GM12878 (cell line): ENCODE results near the gene ERO1B. TPM values are rescaled to one million over a fixed set of nuclear protein-coding genes. Genes with fewer than 3 reads are reported as not detected.
A peak's percentile ranks its signal among the peaks of the same experiment; 100 is the strongest.

Source experiments
- CREM ChIP-seq: IDR thresholded peaks from 2 replicates; pipeline ENCODE4 v1.6.1; 2014; ENCODE audit warnings: antibody characterized with exemption, low read depth
- EED ChIP-seq: sonication (generic); IDR thresholded peaks from 2 replicates; pipeline ENCODE4 v1.6.1; 2016; ENCODE audit warnings: antibody characterized with exemption, low read depth
- ETV6 ChIP-seq, 2 experiments: fragments of 450-650 bp in 1 of 2; IDR thresholded peaks in 1 of 2; conservative IDR thresholded peaks in 1 of 2; 2 replicates each; pipeline ENCODE4 v1.6.1; 2014; ENCODE audit warnings: antibody characterized with exemption in 1 of 2, borderline replicate concordance in 1 of 2, low read depth in 1 of 2, mild to moderate bottlenecking in 1 of 2, moderate library complexity in 1 of 2
- JUNB ChIP-seq: IDR thresholded peaks from 2 replicates; pipeline ENCODE4 v1.6.1; 2016; ENCODE audit warnings: antibody characterized with exemption, mild to moderate bottlenecking
- MEF2B ChIP-seq: fragments of 450-650 bp; IDR thresholded peaks from 2 replicates; pipeline ENCODE4 v1.6.1; 2018; ENCODE audit warnings: mild to moderate bottlenecking, moderate library complexity; ENCODE audit not compliant: partially characterized antibody, poor library complexity, severe bottlenecking
- MTA3 ChIP-seq: IDR thresholded peaks from 2 replicates; pipeline ENCODE4 v1.6.1; 2012; ENCODE audit warnings: low read length, inconsistent platforms, borderline replicate concordance
- MYC ChIP-seq: IDR thresholded peaks from 2 replicates; pipeline ENCODE4 v1.6.1; 2011; ENCODE audit warnings: mild to moderate bottlenecking, low read length, moderate library complexity, inconsistent platforms; ENCODE audit not compliant: insufficient read depth, insufficient replicate concordance, insufficient read length, severe bottlenecking
- NFIC ChIP-seq: IDR thresholded peaks from 2 replicates; pipeline ENCODE4 v1.6.1; 2012; ENCODE audit warnings: low read depth, mild to moderate bottlenecking, inconsistent platforms, low read length, moderate library complexity
- NFYA ChIP-seq: IDR thresholded peaks from 2 replicates; pipeline ENCODE4 v1.6.1; 2011; ENCODE audit warnings: low read depth, mild to moderate bottlenecking, low read length, improper control_type of control experiment, borderline replicate concordance
- RUNX3 ChIP-seq: IDR thresholded peaks from 2 replicates; pipeline ENCODE4 v1.6.1; 2012; ENCODE audit warnings: low read length, inconsistent platforms
- USF2 ChIP-seq: IDR thresholded peaks from 2 replicates; pipeline ENCODE4 v1.6.1; 2011; ENCODE audit warnings: low read depth, low read length, improper control_type of control experiment, borderline replicate concordance
- ZNF207 ChIP-seq: fragments of 450-650 bp; IDR thresholded peaks from 2 replicates; pipeline ENCODE4 v1.6.1; 2014; ENCODE audit warnings: antibody characterized with exemption, mild to moderate bottlenecking, borderline replicate concordance
- polyA plus RNA-seq, 11 experiments: library from polyadenylated mRNA; depleted of rRNA in 4 of 11; unstranded in 6 of 11; stranded (reverse) in 5 of 11; fragments of >200 nt; fragmentation: Nextera tagmentation in 4 of 11; fragmentation: Illumina TruSeq in 1 of 11; extraction: Ambion mirVana in 4 of 11; extraction: Trizol in 1 of 11; gene quantifications; 1 replicate in 1 of 11; 2 replicates in 10 of 11; pipeline versions ENCODE4 v1.2.1 to v1.2.3, GENCODE V29; 2011 to 2016; ENCODE audit warnings: inconsistent platforms in 2 of 11, missing spikeins in 2 of 11, low read depth in 1 of 11
- total RNA-seq, 4 experiments: library from RNA; depleted of rRNA in 3 of 4; stranded (reverse); fragments of >200 nt in 3 of 4; fragmentation: Illumina TruSeq in 1 of 4; extraction: Trizol in 1 of 4; gene quantifications; 2 replicates each; pipeline versions ENCODE4 v1.2.1 to v1.2.3, GENCODE V29; 2013 to 2021
- TF ChIP-seq, protein P1 (sequence below): IDR thresholded peaks from 2 replicates; pipeline ENCODE4 v1.6.1; 2012; ENCODE audit warnings: improper control_type of control experiment, low read depth, low read length; ENCODE audit not compliant: insufficient replicate concordance

ERO1B gene
- total and polyA plus RNA-seq, 10 of the 15 experiments (the other 5 are each of a cell fraction or from before 2014, with no cell fraction given), result 9.0 to 30.9 (median 23.0) TPM

- TF ChIP-seq, protein P1, sequence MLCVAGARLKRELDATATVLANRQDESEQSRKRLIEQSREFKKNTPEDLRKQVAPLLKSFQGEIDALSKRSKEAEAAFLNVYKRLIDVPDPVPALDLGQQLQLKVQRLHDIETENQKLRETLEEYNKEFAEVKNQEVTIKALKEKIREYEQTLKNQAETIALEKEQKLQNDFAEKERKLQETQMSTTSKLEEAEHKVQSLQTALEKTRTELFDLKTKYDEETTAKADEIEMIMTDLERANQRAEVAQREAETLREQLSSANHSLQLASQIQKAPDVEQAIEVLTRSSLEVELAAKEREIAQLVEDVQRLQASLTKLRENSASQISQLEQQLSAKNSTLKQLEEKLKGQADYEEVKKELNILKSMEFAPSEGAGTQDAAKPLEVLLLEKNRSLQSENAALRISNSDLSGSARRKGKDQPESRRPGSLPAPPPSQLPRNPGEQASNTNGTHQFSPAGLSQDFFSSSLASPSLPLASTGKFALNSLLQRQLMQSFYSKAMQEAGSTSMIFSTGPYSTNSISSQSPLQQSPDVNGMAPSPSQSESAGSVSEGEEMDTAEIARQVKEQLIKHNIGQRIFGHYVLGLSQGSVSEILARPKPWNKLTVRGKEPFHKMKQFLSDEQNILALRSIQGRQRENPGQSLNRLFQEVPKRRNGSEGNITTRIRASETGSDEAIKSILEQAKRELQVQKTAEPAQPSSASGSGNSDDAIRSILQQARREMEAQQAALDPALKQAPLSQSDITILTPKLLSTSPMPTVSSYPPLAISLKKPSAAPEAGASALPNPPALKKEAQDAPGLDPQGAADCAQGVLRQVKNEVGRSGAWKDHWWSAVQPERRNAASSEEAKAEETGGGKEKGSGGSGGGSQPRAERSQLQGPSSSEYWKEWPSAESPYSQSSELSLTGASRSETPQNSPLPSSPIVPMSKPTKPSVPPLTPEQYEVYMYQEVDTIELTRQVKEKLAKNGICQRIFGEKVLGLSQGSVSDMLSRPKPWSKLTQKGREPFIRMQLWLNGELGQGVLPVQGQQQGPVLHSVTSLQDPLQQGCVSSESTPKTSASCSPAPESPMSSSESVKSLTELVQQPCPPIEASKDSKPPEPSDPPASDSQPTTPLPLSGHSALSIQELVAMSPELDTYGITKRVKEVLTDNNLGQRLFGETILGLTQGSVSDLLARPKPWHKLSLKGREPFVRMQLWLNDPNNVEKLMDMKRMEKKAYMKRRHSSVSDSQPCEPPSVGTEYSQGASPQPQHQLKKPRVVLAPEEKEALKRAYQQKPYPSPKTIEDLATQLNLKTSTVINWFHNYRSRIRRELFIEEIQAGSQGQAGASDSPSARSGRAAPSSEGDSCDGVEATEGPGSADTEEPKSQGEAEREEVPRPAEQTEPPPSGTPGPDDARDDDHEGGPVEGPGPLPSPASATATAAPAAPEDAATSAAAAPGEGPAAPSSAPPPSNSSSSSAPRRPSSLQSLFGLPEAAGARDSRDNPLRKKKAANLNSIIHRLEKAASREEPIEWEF, result no peak
- TF ChIP-seq ETV6 (conservative IDR thresholded peaks at IDR 0.05 in 1 of 2, IDR thresholded peaks at IDR 0.05 in 1 of 2; ENCODE audit: borderline replicate concordance in 1 of 2, low read depth in 1 of 2) (peak in 1 of 2 experiments; percentile 35; a peak in 1 of 4 replicates), USF2 (no peak), RUNX3 (peak; percentile 93), MEF2B (peak; percentile 28), MYC (no peak), ZNF207 (no peak), NFIC (peak; percentile 71; the same call in 1 of the 2 replicates), NFYA (no peak), JUNB (peak; percentile 19; the same call in 1 of the 2 replicates), MTA3 (0 out of 2 replicates have a peak, but pooled peaks have one; percentile 63), CREM (0 out of 2 replicates have a peak, but pooled peaks have one; percentile 36), EED (0 out of 2 replicates have a peak, but pooled peaks have one; percentile 31)
- TF ChIP-seq, all 136 proteins: peak for 14
Measured at GRCh38 chr1:236185687-236186086, 96.1 kb downstream of the ERO1B start (continued).
